Omental fat pad (tissue), 4 donors: ENCODE data around the gene IL24. TPM values are rescaled to one million over a fixed set of nuclear protein-coding genes. Genes with fewer than 3 reads are reported as not detected.
A peak's percentile ranks its signal among the peaks of the same experiment; 100 is the strongest.

Experiments
- ATAC-seq: fragments of 150-250 bp; one replicate; pipeline ENCODE4 v1.9.1; 2016; ENCODE audit warnings: mild to moderate bottlenecking, moderate library complexity; ENCODE audit not compliant: low FRiP score
- DNase-seq: peaks from one replicate; pipeline ENCODE4 v3.0.0-alpha.2; 2019; ENCODE audit warnings: low spot score
- CTCF ChIP-seq, 3 donors: fragments of 450-650 bp; IDR thresholded peaks; one replicate each; pipeline ENCODE4 v1.5.1; 2016 to 2017; ENCODE audit warnings: antibody characterized with exemption in 3 of 3, mild to moderate bottlenecking in 3 of 3, moderate library complexity in 2 of 3
- total RNA-seq, 4 donors: library from RNA; depleted of rRNA; stranded (reverse); fragments of >200 nt; gene quantifications; one replicate each; pipeline ENCODE4 v1.1.0, GENCODE V29; 2016

IL24 gene
- total RNA-seq, 4 donors from 2014 or later: 5.1 to 65.1 TPM; not detected in 2

DNA sequence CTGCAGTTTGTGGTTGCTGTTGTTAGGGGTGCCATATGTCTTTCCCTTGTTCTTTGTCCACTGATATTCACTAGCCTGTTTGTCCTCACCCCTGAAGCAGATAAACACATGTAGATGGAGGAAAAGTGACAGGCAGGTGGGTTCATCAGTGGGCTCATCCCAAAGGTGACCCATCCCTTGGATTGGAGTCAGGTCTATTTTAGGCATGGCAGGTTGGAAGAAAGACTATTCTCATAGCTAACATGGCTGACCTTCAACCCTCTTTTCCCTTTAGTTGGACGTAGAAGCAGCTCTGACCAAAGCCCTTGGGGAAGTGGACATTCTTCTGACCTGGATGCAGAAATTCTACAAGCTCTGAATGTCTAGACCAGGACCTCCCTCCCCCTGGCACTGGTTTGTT lies 5.5 kb downstream of the IL24 start:
- TF ChIP-seq CTCF (IDR thresholded peaks at IDR 0.05): no peak
- ATAC-seq (no peak), DNase-seq (no peak)

- no peak for TF ChIP-seq CTCF (IDR thresholded peaks at IDR 0.05)
- DNase-seq: no peak
- ATAC-seq: no peak
Observed at GRCh38 chr1:206903687-206904086, 6.4 kb downstream of the IL24 start.

GRCh38 chr1:206904423-206905142 lies 7.3 kb downstream of the IL24 start:
- ATAC-seq (no peak), DNase-seq (no peak)
- no peak for TF ChIP-seq CTCF (IDR thresholded peaks at IDR 0.05)

DNA sequence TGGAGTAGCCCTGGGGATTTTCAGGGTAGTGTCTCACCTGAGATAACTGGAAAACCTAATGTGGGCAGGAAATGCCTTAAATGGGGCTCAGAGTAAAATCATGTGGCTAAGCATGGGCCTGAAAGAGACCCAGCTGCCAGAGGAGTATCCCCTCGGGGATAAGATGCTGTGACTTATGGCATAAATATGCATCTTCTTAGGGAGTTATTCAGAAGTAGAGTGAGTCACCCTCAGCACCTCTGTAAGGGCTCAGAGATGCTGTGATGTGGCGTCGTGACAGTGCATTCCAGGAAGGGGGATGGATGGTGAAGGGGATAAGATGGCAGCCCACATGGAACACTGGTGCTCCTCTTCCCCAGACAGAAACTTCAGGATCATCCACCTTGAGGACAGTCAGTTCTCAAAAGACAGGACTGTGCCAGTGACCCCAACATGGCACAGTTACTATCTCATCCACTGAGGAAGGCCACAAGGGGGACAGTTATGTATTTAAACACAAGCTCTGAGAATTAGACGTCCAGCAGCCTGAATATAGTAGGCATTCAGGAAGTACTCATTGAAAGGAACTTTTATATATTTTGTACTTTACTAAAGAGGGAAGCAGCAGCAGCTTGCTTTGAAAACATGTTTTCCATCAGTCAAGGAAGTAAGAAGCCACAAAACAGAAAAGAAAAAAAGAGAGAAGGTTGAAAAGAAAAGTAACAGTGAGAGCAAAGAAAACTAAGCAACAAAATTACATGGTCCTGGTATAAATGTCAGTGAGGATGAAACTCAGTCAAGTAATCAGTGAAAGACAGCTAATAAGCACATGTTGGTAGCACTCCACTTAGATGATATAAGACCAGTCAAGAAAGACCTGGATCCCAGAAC lies 8.3 kb downstream of the IL24 start:
- ATAC-seq (peak; percentile 53), DNase-seq (no peak)
- TF ChIP-seq CTCF (IDR thresholded peaks at IDR 0.05): no peak

DNA sequence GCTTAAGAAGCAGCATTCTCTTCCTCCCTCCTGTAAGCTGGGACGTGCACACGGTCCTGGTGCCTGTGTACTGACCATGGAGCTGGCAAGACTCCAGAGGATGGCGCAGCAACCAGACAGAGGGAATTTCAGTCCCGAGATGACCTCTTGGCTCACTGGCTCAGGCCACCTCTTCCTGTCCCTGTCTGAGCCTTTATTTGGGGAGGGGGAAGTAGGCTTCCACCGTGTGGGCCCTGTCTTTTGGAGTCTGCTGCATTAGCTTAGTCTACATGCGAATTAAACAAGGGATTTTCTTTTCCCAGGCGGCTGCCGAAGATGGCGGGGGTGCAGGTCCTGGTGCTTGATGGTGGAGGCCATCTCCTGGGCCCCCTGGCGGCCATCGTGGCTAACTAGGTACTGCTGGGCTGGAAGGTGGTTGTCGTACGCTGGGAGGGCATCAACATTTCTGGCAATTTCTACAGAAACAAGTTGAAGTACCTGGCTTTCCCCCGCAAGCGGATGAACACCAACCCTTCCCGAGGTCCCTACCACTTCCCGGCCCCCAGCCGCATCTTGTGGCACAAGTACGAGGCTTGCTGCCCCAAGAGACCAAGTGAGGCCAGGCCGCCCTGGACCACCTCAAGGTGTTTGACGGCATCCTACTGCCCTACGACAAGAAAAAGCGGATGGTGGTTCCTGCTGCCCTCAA lies 10.2 kb downstream of the IL24 start:
- ATAC-seq (no peak), DNase-seq (no peak)
- no peak for TF ChIP-seq CTCF (IDR thresholded peaks at IDR 0.05)

- ATAC-seq (no peak), DNase-seq (no peak)
- no peak for TF ChIP-seq CTCF (IDR thresholded peaks at IDR 0.05)
Observed at GRCh38 chr1:206908038-206908437, 10.8 kb downstream of the IL24 start.
